Hypothalamus (tissue), 51 donors: ENCODE data around the gene SHF.

ENCODE experiments used
- DNase-seq, 51 donors: peaks; one replicate each; lab custom pipeline; 2025; lab: John Stamatoyannopoulos, UW

Gene SHF

DNA sequence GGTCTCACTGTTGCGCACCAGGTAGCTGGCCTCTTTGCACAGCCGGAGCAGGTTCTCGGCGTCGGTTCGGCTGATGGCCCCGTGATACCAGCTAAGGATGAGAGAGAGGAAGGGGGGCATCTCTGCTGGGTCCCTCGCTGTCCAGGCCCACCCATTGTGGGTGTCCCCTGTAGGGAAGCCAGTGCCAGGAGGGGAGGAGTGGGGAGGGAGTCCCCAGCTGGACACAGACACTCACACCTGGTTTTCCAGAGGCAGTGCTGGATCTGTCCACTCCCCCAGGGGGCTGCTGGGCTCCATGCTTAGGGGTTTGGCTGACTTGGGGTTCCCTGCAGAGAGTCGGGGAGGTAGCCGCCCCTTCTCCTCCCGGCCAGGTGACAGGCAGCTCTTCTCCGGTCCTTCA lies 15.9 kb downstream of the SHF start:
- DNase-seq: no peak

DNA sequence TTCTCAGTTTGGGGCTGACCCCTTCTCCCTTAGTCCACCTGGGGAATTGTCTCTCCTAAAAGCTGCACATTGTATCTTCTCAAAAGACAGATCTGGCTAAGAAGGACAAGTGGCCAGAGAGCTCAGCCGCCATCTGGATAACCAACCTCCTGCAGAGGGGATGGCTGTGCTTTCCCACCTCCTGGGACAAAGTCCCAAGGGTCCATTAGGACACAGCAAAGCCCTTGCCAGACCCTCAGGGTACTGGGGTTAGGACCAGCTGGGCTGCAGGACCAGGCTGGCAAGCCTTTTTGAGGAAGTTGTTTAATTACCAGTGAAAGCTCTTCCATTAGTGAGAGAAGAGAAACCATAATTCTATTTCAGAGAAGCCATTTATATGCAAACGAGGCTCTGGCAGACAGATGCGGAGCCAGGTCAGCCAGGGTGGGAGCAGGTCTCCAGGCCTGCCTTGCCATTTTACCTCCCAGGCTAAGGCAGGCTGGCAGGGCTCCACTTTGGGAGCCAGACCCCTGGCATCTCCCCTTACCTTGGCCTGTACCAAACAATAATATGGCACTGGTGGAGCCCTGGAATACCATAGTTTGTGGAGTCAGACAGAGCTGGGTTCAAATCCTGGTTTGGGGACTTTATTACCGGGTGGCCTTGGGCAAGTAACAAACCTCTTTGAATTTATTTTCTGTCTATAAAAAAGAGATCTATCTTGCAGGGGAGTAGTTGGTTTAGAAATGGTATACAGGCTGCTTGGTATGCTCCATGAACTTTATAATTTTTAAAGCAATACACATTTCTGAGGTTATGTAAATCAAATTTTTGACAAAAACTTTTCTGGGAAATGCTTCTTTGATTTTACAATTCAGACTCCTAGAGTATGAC lies 17.9 kb downstream of the SHF start:
- no peak for DNase-seq

DNA sequence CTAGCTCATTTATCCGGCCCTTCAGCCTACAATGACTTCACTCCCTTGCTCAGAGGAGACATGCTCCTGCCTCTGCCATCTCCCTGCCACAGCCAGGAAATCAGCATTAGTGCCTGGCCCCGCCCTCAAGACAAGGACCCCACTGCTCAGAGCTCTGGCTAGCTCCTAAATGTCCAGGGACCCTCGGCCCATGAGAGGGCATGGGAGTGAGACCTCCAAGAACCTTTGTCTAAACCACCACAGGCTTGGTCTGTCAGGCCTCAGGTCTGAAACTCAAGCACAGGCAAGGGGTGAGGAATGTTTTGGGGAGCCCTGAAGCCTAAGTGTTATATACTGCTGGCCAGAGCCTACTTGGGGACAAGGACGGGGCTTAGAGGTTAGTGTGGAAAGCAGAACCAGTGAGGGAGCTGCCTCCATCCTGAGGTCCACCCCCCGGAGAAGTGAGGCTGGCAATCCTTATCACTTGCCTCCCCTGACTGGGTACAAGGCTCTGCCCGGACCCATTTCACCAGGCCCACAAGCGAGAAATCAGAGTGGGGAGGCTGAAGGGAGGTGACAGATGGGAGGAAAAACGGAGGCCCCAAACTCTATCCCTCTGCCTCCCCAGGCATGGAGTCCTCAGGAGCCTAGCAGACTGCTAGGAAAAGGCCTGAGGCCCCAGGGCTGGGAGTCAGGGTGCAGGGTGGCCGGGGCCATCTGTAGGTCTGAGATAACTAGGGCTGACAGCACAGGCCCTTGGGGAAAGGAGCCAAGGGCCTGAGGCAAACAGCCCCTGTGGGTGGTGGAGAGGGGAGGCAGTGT lies 18.8 kb downstream of the SHF start:
- DNase-seq: no peak

DNA sequence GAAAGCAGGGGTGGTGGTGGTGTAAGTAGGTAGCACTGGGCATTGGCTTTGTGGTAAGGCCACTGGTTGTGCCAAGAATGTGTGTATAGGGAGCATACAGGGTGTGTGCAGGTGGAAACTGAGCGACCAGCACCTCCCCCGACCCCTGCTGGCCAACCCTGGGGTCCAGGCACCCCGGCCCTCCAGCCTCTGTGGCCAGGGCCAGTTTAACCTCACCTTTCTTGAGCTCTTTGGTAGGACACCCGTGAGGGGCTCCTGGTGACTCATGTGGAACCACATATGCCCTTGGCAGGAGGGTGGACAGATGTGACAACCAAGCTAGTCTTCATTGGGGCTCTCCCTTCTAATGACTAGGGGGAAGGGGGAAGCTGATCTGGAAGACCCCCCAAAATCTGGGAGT lies 19.5 kb downstream of the SHF start:
- DNase-seq: no peak

DNA sequence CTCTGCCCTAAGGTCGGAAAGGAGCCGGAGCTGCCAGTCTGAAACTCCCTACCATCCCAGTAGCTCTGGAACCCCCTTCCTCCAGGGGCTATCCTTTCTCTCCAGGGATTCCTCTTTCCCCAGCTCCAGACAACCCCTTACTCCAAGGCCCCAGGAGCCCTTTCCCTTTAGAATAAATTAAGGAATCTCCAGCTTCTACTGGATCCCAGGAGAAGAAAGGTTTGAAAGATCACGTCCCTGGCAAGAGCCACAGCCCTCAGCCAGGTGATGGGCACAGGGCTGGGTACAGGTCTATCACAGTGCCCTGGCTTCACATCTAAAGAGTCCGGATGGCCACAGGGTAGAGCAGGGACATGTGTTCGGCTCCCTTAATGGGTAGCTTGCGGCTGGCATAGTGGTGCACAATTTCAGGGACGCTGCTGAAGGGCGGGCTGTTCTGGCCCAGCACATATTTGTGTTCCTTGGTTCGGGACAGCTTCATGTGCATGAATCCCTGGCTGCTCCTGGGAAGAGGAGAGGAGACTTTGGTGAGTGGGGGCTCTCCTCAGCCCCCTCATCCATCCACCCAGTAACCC lies 20.0 kb downstream of the SHF start:
- DNase-seq: peak in 1 of 51 donors; percentile 39

DNA sequence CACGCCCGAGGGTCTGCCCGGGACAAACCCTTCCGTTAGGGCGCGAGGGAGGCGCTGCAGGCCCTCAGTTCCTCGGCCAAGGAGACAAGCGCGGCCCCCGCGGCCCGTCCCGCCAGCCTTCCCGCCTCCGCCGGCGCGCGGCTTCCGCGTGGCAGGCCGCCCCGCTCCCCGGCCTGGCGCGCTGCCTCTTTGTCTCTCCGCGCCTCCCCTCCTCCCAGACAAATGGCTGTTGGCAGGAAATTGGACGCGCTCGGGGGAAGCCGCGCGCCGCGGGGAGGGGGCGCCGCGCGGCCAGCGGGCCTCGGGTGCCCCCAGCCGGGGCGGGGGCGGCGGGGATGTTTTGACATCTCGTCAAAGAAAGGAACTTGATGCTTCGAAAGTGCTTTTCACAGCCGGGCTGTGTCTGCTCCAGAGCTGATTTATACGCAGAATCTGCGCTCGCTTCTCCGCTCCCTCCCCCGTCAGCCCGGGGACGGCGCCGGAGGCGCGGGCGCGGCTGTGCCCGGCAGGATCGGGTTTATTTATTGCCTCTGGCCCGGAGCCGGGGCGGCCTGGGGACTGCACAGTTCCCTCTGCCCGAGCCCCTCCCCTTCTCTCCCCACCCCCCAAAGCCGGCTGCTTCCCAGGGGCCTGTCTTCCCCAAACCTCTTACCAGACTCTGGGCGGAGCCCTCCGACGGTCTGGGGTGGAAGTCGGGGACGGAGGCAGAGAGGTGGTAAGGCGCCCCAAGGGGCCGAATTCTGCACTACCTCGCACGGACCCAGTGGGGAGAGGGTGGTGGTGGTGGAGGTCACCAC lies 20.7 kb downstream of the SHF start:
- DNase-seq: peak; percentile 32 to 92 (median 75)

DNA sequence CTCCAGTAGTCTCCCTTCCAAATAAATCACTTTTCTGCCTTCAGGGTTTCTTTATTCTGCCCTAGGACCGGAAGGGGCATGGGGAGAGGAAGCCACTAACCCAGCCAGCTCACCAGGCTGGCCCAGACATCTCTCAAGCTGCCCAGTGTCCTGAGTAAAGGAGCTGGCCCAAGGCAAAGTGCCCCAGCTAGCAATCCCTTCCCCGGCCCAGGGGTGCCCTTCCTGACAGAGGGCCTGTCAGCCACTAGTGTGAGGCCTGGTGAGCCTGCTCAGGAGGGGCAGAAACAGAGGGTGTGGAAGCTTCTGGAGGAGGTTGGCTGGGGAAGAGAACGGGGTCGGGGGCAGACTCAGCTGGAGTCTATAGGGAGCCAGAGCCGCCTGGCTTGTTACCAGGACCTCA lies 22.2 kb downstream of the SHF start:
- DNase-seq: no peak

DNA sequence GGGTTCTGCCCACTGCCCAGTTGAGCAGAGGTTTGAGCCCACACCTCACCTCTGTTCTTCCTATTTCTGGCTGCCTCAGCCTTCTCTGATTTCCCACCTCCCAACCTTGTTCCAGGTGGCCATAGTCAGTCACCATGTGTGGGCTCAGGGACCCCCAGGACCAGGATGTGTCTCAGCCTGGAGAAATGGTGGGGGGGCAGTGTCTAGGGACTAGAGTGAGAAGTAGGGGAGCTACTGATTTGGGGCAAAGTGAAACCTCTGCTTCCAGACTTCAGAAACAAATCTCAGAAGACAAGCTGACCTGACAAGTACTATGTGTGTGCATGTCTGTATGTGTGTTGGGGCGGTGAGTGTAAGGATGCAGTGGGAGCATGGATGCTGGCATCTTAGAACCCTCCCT lies 22.9 kb downstream of the SHF start:
- DNase-seq: no peak

DNA sequence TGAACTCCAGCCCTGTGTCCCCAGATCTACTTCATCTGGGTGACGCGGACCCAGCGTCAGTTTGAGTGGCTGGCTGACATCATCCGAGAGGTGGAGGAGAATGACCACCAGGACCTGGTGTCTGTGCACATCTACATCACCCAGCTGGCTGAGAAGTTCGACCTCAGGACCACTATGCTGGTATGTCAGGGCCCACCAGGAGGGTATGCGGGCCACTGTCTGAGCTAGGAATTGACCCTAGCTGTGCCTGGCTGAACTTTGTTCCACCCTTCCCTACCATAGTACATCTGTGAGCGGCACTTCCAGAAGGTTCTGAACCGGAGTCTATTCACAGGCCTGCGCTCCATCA lies 24.3 kb downstream of the SHF start:
- no peak for DNase-seq

DNA sequence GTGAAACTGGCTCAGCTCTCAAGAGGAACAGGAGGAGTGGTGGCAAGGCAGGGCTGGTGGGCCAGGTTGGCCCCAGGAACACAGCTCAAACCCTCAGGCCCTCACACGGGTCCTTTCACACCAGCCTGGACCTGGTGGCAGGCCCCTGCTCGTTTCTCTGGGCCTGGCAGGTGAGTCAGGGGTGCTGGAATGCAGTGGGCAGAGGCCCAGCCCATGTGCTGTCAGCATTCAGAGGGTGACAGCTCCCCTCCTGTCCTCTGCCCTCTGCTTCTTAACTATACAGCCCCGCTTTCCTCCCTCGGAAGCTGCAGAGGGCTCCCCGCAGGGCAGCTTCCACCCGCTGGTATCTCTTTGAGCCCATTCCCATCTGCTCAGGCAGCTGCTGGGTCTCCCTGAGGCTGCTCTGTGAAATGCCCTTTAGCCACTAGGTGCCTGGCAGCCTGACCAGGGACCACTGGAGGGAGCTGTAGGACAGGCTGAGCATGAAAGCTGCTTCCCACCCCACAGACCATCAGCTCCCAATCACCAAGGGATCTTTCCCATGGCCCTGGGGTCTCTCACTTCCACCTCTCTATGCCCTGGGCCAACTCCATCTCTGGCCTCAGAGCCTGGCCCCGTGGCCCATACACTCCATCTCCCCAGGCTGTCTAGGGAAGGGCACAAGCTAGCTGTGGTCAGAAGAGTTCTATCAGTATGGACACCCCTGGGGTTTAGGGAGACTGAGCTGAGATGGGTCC lies 24.8 kb downstream of the SHF start:
- DNase-seq: peak in 47 of 51 donors; percentile 11 to 85 (median 61)

DNA sequence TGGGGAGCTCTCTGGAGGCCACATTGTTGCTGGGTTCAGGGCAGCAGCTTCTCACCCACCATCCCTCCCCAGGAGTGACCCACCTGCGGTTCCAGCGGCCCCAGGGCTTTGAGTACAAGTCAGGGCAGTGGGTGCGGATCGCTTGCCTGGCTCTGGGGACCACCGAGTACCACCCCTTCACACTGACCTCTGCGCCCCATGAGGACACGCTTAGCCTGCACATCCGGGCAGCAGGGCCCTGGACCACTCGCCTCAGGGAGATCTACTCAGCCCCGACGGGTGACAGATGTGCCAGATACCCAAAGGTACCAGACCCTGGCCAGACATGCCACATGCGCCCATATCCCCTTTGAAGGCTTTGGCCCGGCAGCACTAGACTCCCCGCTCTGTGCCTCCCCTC lies 26.1 kb downstream of the SHF start:
- no peak for DNase-seq

DNA sequence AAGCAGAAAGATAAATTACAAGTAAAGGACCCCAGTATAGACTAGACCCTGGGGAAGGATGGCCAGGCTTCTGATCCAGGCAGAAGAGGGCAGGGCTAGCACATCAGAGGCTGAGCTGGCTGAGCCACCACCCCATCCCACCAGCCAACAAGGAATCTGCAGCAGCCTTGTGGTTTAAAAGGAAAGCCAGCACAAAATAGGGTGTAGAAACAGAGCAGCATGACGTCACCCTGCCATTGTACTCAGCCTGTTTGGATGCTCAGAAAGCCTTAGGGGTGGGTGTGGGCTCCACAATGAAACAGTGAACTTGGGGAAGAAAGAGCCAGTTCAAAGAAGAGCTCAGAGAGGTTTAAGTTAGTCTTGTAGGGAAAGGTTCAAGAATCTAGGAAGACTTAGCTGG lies 29.8 kb downstream of the SHF start:
- peak in 32 of 51 donors; percentile 8 to 82 (median 42) for DNase-seq

DNA sequence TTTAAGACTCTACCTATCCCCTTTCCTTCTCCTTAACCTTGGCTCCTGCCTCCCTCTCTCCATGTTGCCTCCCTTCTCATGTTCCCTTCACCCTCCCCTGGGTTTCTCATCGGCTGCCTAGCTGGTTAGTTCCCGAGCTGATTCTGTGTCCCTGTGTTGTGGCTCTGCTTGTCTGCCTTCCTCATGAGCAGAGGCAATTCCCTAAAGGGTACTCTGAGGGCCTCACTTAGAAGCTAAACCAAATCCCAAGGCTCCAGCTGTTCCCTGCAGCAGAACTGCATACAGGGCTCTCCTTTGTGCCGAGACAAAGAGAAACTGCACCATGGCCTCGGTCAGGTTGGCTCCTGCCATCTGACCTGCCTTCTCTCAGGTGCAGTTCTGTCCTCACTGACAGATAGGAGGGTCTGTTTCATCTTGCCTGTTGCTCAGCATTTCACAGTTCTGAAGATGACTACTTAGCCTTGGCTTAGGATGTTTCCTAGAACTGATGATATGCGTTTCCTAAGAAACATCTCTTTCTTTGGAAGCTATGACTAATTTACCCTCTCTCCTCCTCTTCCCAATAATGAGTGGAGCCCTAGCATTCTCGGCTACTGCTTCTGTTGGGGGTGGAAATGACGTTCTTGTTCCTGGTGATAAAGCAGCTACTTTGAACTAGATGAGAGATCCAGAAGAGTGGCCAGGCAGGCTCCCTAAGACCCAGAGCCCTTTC lies 30.9 kb downstream of the SHF start:
- peak in 1 of 51 donors; percentile 49 for DNase-seq

DNA sequence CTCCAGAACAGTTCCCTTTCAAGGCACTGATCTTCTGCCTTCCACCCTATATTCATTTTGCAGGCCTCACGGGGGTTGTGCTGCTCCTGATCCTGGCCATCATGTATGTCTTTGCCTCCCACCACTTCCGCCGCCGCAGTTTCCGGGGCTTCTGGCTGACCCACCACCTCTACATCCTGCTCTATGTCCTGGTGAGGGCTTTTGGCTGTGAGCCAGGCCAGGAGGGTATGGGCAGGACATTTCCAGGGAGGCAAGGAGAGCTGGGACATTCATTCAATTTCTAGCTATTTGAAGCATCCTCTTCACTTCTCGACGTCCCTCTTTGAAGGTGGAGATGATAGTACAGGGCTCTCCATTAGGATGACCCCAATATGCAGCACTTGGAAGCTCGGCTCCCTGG lies 32.0 kb downstream of the SHF start:
- no peak for DNase-seq

DNA sequence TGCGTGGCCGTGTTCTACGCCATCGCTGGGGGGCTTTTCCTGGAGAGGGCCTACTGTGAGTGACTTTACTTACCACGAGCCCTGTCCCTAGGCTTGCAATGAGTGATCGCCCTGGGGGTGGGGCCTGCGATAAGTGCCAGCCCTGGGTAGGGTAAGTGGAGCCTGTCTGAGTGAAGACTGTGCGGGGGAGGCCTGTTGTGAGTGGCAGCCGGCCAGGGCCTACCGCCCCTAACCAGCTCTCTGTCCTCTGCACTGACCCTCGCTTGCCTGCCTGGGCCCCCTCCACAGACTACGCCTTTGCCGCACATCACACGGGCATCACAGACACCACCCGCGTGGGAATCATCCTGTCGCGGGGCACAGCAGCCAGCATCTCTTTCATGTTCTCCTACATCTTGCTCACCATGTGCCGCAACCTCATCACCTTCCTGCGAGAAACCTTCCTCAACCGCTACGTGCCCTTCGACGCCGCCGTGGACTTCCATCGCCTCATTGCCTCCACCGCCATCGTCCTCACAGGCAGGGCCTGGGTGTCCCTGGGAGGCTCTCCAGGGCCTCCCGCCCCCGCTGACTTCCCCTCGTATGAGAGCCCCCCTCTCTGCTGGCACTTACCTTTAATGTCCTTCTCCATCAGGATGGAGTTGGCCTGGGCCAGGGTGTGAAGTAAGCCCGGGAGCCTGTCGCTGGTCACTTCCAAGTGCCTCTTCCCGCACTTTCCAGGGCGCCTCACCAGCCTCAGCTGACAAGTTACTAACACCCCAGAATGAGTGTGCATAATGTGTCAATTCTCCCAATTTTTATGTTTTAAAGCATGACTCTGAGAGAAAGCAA lies 35.6 kb downstream of the SHF start:
- DNase-seq: no peak

DNA sequence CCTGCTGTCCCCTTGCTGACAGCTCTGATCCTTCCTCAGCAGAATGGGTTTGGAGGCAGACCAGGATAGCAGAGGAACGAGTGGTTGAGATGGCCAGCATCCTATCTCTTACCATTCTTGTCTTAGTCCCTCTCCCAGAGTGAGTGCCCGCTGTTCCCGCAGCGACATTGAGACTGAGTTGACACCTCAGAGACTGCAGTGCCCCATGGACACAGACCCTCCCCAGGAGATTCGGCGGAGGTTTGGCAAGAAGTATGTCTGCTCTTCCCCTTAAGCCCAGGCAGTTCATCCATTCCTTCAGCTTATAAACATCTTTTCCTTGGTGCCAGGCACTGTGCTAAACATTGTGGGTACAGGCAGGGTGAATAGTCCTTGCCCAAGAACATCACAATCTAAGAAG lies 36.8 kb downstream of the SHF start:
- no peak for DNase-seq

DNA sequence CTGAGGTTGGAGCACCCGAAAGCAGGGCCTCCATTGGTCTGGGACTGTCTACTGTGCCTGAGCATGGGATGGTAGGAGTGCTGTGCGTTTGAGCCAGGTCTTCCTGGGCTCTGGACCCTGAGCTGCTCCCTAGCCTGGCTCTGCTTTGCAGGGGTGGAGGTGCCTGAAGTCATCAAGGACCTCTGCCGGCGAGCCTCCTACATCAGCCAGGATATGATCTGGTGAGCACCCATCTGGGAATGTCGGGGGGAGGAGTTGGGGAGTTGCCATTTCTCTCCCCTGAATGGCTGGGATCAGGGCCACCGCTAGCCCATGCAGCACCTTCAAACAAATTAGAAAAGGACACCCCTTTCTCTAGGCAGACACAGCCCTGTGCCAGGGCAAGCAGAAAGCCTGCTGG lies 37.3 kb downstream of the SHF start:
- no peak for DNase-seq

DNA sequence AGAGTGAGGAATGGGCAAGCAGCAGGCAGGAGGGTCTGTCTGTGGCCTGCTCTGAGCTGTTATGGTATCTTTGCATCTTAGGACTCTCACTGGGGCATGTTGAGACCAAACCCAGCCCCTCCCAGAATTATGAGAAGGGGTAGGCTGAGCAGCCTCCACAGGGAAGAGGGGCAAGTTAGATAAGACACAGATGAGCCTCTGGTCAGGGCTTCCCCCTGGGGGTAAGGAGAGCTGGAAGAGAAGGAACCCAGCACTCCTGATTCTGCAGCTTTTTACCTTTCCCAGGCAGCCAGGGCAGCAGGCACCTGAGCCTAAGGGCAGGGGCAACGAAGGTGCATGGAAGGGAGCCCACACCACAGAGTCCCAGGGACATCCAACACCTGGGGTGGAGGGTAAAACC lies 38.7 kb downstream of the SHF start:
- no peak for DNase-seq
